PC-3 (cell line): ENCODE measurements around the gene SMPX. TPM values are rescaled to one million over a fixed set of nuclear protein-coding genes. Genes with fewer than 3 reads are reported as not detected.

Source experiments
- ATAC-seq: fragments of 200-7000 bp; cut with Tn5 transposase; 2 replicates; pipeline ENCODE4 v1.9.1; 2020; ENCODE audit warnings: mild to moderate bottlenecking, moderate library complexity
- BruUV-seq: library from RNA; stranded (reverse); fragments of 400-500 nt; replicated peaks from 2 replicates; lab custom pipeline; 2021; lab: Mats Ljungman, UMichigan
- CTCF ChIA-PET: fragments of 300-600 bp; sonication (Branson Sonifier 250); formaldehyde crosslinking; loops from one replicate; lab custom pipeline; 2022; ENCODE audit warnings: antibody characterized with exemption; lab: Charles Lee
- POLR2A ChIA-PET: fragments of 300-600 bp; sonication (Branson Sonifier 250); formaldehyde crosslinking; loops from one replicate; lab custom pipeline; 2022; ENCODE audit warnings: antibody characterized with exemption; ENCODE audit not compliant: unreplicated experiment; lab: Charles Lee
- DNase-seq: peaks from one replicate; pipeline ENCODE4 v3.0.0-alpha.2; 2015
- H2AFZ ChIP-seq: fragments of 300-600 bp; sonication (generic); 2 replicates; pipeline ENCODE4 v1.6.0; 2016; ENCODE audit warnings: antibody characterized with exemption, low read length
- H3F3A ChIP-seq: fragments of 300-600 bp; sonication (generic); one replicate; pipeline ENCODE4 v1.6.0; 2017; ENCODE audit warnings: antibody characterized with exemption, low read length, control low read depth, mild to moderate bottlenecking; ENCODE audit not compliant: unreplicated experiment
- H3K27ac ChIP-seq: fragments of 300-600 bp; sonication (generic); 2 replicates; pipeline ENCODE4 v1.5.1; 2016; ENCODE audit warnings: mild to moderate bottlenecking, low read length
- H3K27me3 ChIP-seq: fragments of 300-600 bp; sonication (generic); 2 replicates; pipeline ENCODE4 v1.6.1; 2016; ENCODE audit warnings: low read length, mixed read lengths
- H3K36me3 ChIP-seq: fragments of 300-600 bp; sonication (generic); 2 replicates; pipeline ENCODE4 v1.6.1; 2016; ENCODE audit warnings: low read depth, mixed run types, low read length, mixed read lengths
- H3K4me1 ChIP-seq: fragments of 300-600 bp; sonication (generic); 2 replicates; pipeline ENCODE4 v1.5.1; 2016; ENCODE audit warnings: low read length; ENCODE audit not compliant: insufficient read depth
- H3K4me2 ChIP-seq: fragments of 300-600 bp; sonication (generic); 2 replicates; pipeline ENCODE4 v1.6.0; 2016; ENCODE audit warnings: low read length
- H3K4me3 ChIP-seq: fragments of 300-600 bp; sonication (generic); 2 replicates; pipeline ENCODE4 v1.5.1; 2016; ENCODE audit warnings: mild to moderate bottlenecking, low read length, mixed read lengths
- H3K79me2 ChIP-seq: fragments of 300-600 bp; sonication (generic); 2 replicates; pipeline ENCODE4 v1.6.1; 2017; ENCODE audit warnings: low read length, mixed read lengths
- H3K9ac ChIP-seq: fragments of 300-600 bp; sonication (generic); 2 replicates; pipeline ENCODE4 v1.6.0; 2016; ENCODE audit warnings: mild to moderate bottlenecking, low read length
- H3K9me2 ChIP-seq: fragments of 300-600 bp; sonication (generic); replicated peaks from 2 replicates; pipeline ENCODE4 v1.6.1; 2016; ENCODE audit warnings: mixed run types, low read length, mixed read lengths
- H3K9me3 ChIP-seq: fragments of 300-600 bp; sonication (generic); 2 replicates; pipeline ENCODE4 v1.6.1; 2016; ENCODE audit warnings: low read length, mixed read lengths
- H4K20me1 ChIP-seq: fragments of 300-600 bp; sonication (generic); 2 replicates; pipeline ENCODE4 v1.6.1; 2016; ENCODE audit warnings: low read length, mixed read lengths
- EZH2 ChIP-seq: fragments of 300-600 bp; sonication (generic); IDR thresholded peaks from one replicate; pipeline ENCODE4 v1.6.1; 2017; ENCODE audit warnings: antibody characterized with exemption, mild to moderate bottlenecking, low read length; ENCODE audit not compliant: unreplicated experiment
- EZH2phosphoT487 ChIP-seq: fragments of 300-600 bp; sonication (generic); IDR thresholded peaks from 2 replicates; pipeline ENCODE4 v1.6.1; 2018; ENCODE audit warnings: mild to moderate bottlenecking, antibody characterized with exemption, low read length, borderline replicate concordance
- intact Hi-C: fragments of 100-400 bp; cut with micrococcal nuclease; formaldehyde crosslinking; loops from 2 replicates; pipeline ENCODE4 v1.9.0; 2023
- total RNA-seq: library from RNA; depleted of rRNA; stranded (reverse); fragments of >200 nt; gene quantifications from 2 replicates; pipeline ENCODE4 v1.2.3, GENCODE V29; 2014
- TF ChIP-seq, protein P1 (sequence below): fragments of 300-600 bp; sonication (generic); conservative IDR thresholded peaks from 2 replicates; pipeline ENCODE4 v1.5.1; 2017; ENCODE audit warnings: antibody characterized with exemption, low read depth, mild to moderate bottlenecking, low read length

SMPX gene
- total RNA-seq, 1 experiment from 2014 or later, result not detected

- Histone ChIP-seq H3K27me3 (no peaks in the 10 kb centered on the region), H3K9ac (no peak overlapping the region), H3K36me3 (no peaks in the 10 kb centered on the region), H3K9me2 (no peaks in the 10 kb centered on the region), H2AFZ (no peak overlapping the region), H3K9me3 (no peaks in the 10 kb centered on the region), H3K4me2 (no peak overlapping the region), H3K4me3 (no peak overlapping the region), H4K20me1 (no peaks in the 10 kb centered on the region), H3K27ac (no peak overlapping the region), H3F3A (no peaks in the 10 kb centered on the region), H3K4me1 (no peaks in the 10 kb centered on the region), H3K79me2 (no peaks in the 10 kb centered on the region)
- no peak for TF ChIP-seq EZH2
- TF ChIP-seq, protein P1, sequence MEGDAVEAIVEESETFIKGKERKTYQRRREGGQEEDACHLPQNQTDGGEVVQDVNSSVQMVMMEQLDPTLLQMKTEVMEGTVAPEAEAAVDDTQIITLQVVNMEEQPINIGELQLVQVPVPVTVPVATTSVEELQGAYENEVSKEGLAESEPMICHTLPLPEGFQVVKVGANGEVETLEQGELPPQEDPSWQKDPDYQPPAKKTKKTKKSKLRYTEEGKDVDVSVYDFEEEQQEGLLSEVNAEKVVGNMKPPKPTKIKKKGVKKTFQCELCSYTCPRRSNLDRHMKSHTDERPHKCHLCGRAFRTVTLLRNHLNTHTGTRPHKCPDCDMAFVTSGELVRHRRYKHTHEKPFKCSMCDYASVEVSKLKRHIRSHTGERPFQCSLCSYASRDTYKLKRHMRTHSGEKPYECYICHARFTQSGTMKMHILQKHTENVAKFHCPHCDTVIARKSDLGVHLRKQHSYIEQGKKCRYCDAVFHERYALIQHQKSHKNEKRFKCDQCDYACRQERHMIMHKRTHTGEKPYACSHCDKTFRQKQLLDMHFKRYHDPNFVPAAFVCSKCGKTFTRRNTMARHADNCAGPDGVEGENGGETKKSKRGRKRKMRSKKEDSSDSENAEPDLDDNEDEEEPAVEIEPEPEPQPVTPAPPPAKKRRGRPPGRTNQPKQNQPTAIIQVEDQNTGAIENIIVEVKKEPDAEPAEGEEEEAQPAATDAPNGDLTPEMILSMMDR, result no peak
- ChIA-PET CTCF (no interaction called here), POLR2A (no interaction called here)
- DNase-seq, result no peak
- no peak for ATAC-seq
- no TSS peak for BruUV-seq
- intact Hi-C loops, result loop anchor here (5.0 kb wide), 2 partner anchors 233 to 1212 kb away; no protein-coding TSS in a partner anchor
These were observed 13.2 kb downstream of the SMPX start for GRCh38 chrX:21744721-21745120.

- H3K27me3 ChIP-seq, result no peaks in the 10 kb centered on the region
- H3K79me2 ChIP-seq, result no peaks in the 10 kb centered on the region
- H2AFZ ChIP-seq, result no peak overlapping the region
- H3K4me3 ChIP-seq, result no peak overlapping the region
- DNase-seq, result no peak
- ChIA-PET POLR2A (no interaction called here), CTCF (no interaction called here)
- H3K4me1 ChIP-seq, result no peaks in the 10 kb centered on the region
- no peak for ATAC-seq
- no peak overlapping the region for H3K27ac ChIP-seq
- intact Hi-C loops, result no loop called here
- H3K36me3 ChIP-seq, result no peaks in the 10 kb centered on the region
- no peak overlapping the region for H3K4me2 ChIP-seq
- H3K9ac ChIP-seq, result no peak overlapping the region
- BruUV-seq, result no TSS peak
- H4K20me1 ChIP-seq, result no peaks in the 10 kb centered on the region
- TF ChIP-seq, protein P1, result no peak
- no peak for TF ChIP-seq EZH2phosphoT487
- no peak for TF ChIP-seq EZH2
- no peaks in the 10 kb centered on the region for H3K9me3 ChIP-seq
- no peaks in the 10 kb centered on the region for H3K9me2 ChIP-seq
- no peaks in the 10 kb centered on the region for H3F3A ChIP-seq
These were observed 13.9 kb downstream of the SMPX start for GRCh38 chrX:21744060-21744459.

- no peaks in the 10 kb centered on the region for H3K79me2 ChIP-seq
- no peak for DNase-seq
- no peak overlapping the region for H3K4me2 ChIP-seq
- no peaks in the 10 kb centered on the region for H4K20me1 ChIP-seq
- TF ChIP-seq EZH2phosphoT487, result no peak
- no peak for TF ChIP-seq EZH2
- TF ChIP-seq, protein P1, result no peak
- H3K27ac ChIP-seq, result no peak overlapping the region
- H3K36me3 ChIP-seq, result no peaks in the 10 kb centered on the region
- no peaks in the 10 kb centered on the region for H3K9me3 ChIP-seq
- no peaks in the 10 kb centered on the region for H3K4me1 ChIP-seq
- H2AFZ ChIP-seq, result no peak overlapping the region
- no peak overlapping the region for H3K4me3 ChIP-seq
- intact Hi-C loops, result no loop called here
- no peaks in the 10 kb centered on the region for H3K9me2 ChIP-seq
- ChIA-PET POLR2A (no interaction called here), CTCF (no interaction called here)
- ATAC-seq, result no peak
- no peaks in the 10 kb centered on the region for H3K27me3 ChIP-seq
- no TSS peak for BruUV-seq
- H3F3A ChIP-seq, result no peaks in the 10 kb centered on the region
- no peak overlapping the region for H3K9ac ChIP-seq
These were observed 15.8 kb downstream of the SMPX start for GRCh38 chrX:21741869-21742701.
